Left forelimb (tissue), 1 donor: Measurements from ENCODE around the gene STK17B.
"Not testable (repeated sequence)": the region's sequence is repeated elsewhere in the genome, so short reads cannot be mapped to it uniquely, and the experiment has no call there.

Experiments
- DNase-seq: peaks from one replicate; pipeline ENCODE4 v3.0.0-alpha.2; 2018; ENCODE audit warnings: low spot score

The STK17B gene

DNA sequence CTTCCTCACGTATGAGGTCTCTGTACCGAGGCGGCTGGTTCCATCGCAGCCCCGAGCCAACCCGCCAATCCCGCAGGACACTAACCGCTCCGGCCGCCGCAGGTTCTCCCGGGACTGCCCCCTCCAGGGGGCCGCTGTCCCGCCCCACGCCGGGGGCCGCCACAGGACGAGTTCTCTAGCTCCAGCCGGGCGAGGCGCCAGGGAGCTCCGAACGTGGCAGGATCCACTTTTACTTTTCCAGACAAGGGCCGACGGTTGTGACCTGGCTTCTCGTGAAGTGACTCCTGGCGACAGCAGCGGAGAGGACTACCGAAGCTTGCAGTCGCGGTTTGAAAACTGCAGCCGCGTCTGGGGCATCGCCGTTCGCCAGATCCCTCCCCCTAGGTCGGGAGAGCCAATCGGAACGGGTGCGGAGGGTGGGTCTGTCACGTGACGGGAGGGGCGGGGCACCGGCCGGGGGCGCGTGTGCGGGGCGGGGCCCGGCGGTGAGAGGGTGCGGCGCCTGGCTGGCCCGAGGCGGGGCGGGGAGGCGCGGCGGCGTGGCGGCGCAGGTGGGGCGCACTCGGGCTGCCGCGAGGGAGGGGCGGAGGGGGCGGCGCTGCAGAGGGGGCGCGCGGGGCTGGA, at the start of gene STK17B:
STK17B (minus strand) TSS at position 331 of the 624 bp plus-strand sequence. CDS start 8,195 bp downstream, outside the sequence.
- DNase-seq: peak; percentile 94

GRCh38 chr2:196220671-196221070, 49.3 kb upstream of the STK17B start:
- no peak for DNase-seq

GRCh38 chr2:196219671-196220070, 48.3 kb upstream of the STK17B start:
- DNase-seq: no peak

GRCh38 chr2:196218106-196218505, 46.7 kb upstream of the STK17B start:
- no peak for DNase-seq

DNA sequence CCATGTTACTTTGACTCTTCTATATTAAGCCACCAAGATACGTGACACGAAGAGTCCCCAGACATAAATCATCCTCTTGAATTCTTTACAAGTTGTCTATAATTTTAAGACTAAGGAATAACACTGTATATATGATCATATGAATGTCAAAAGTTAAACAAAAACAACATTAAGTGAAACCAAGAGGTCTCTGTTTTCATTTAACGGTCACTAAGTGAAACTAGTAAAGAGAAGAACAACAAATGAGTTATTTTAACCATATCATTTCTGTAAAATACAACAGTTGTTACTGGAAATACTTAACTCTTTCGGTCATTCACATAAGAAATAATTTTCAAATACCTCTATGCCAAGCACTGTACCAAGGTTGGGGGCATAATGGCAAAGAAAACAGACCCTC, 45.7 kb upstream of the STK17B start:
- DNase-seq: no peak

- DNase-seq: no peak
These were observed 44.0 kb upstream of the STK17B start for GRCh38 chr2:196215376-196215775.

DNA sequence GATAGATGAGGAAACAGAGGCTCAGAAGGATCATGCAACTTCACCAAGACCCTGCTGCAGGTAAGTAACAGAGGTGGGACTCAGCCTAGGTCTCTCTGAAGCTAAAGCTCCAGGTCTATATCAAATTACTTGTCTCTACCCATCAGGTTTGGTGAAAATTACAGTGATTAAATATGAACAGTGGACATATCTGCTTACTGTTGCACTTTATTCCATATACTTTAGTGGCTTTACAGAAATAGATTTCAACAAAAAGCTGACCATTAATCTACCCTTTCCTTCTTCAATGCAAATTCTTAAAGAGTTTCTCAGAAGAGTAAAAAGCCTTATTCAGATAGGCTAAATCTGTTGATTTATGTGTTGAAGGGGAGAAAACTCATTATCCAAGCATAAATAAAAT, 42.8 kb upstream of the STK17B start:
- DNase-seq: no peak

DNA sequence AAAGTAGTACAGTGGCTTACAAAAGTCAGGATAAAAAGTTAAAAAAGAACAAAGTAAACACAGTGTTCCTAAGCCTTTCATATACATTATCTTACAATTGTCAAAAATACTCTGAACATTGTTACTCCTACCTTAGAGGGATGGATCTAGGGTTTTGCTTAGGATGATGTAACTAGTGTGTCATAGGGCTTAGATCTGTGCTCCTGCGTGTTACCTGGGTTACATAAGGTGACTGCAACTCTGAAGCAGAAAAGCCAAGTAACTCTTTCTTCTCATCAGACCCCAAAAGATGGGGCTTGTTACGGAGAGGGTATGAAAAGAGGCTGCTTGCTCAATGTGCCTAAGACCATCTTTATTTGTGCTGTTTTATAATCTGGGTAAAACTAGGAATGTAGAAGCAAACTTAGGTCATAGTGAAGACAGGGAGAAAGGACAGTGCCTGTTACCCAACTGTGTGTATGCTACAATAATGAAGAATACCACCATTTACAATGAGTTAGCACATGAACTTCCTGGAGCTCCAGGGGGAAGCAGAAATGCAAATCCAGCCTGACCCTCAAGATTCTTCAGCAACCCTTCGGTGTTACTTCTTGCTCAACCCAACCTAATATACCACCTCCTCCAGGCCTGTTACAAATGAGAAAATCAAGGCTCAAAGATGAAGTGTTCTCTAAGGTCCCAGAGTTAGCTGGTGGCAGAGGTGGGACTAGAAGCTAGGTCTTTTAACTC, 42.0 kb upstream of the STK17B start:
- DNase-seq: no peak

GRCh38 chr2:196208915-196209314, 37.5 kb upstream of the STK17B start:
- no peak for DNase-seq

DNA sequence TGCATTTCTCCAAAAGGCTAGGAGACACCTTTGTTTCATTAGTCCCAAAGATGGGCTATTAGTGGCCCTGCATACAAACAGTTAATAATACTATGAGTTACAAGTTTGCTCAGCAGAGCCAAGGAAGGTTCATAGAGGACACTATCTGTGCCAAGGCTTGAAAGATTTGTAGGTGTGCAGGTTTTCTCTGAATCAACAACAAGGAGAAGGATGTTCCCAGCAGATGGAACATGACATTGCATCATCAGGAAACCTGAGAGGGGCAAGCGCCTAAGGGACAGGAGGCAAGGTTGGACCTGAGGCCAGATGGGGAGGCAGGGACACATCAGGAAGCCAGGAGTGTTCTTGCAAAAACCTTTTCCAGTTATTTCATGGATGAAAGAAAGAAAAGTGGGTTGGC, 35.4 kb upstream of the STK17B start:
- no peak for DNase-seq

GRCh38 chr2:196205881-196206435, 34.6 kb upstream of the STK17B start:
- DNase-seq: no peak

DNA sequence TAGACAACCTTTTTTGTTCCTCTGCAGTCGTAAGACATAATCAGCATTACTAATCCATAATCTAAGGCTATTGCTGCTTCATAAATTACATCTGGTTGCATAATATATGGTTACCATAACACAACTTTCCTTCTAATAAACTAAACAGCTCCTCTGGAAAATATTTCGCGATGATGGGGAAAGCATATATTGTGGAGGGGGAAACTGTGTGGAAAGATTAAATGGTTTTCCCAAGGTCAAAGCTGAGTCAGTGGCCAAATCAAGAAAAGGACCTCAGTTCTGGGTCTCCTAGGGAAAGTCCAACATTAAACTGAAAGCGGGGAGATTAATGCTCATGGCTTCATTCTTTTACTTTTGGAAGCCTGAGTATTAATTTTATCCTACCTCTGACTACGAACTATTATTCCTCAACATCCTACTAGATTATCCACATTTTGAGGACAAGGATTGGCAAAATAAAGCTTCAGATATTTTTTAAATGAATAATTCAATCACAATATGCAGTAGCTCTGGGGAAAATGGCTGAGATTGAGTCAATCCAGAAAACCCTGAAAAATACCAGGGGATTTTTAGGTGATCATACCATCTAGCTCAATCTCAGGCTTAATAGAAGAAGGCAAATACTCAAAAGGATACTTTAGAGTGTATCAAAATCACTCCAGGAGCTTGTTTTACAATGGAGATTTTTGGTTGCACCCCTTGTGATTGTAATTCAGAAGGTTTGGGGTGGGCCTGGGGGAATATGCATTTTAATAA, 33.8 kb upstream of the STK17B start:
- DNase-seq: no peak

- DNase-seq: no peak
These were observed 30.0 kb upstream of the STK17B start for GRCh38 chr2:196201229-196202009.

GRCh38 chr2:196200557-196200956, 29.2 kb upstream of the STK17B start:
- DNase-seq: no peak

DNA sequence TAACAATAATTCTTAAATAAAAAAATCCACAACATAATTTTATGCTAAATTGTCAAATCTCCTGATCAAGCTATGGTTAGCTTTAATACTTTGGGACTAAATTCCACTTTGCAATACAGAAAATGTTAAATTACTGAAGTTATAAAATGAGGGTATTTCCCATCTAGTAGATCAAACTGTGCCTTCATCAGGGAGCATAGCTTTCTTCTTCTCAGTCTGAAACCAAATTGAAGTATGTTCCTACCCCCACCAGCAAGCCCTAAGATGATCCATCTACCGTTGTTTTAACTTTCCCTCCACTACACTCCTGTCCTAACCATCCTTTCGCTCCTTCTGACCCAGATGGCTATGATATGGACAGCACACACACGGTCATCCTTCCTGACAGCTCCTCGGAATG, 24.4 kb upstream of the STK17B start:
- no peak for DNase-seq

GRCh38 chr2:196195302-196195701, 23.9 kb upstream of the STK17B start:
- DNase-seq: no peak

GRCh38 chr2:196191541-196191940, 20.2 kb upstream of the STK17B start:
- DNase-seq: no peak

DNA sequence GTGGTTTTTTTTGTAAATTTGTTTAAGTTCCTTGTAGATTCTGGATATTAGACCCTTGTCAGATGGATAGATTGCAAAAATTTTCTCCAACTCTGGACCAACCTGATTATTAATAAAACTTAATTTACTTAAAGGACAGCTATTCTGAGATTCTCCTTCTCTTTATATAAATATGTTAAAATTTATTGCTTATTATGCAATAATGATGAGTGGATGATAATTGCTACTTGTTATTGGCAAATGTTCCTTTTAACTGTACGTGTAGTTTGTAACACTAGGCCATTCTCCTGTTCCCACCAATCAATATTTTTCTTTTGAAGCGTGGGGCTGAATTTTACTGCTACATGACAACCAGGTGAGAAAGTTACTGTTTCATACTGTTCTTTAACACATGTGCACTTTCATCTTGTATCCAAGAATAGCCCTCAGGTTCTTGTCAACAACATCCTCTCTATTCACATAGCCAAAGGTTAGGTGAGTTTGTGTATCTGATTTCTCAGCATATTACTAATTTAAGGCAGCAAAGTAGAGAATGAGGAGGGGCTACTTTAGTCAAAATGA, 16.6 kb upstream of the STK17B start:
- no peak for DNase-seq

DNA sequence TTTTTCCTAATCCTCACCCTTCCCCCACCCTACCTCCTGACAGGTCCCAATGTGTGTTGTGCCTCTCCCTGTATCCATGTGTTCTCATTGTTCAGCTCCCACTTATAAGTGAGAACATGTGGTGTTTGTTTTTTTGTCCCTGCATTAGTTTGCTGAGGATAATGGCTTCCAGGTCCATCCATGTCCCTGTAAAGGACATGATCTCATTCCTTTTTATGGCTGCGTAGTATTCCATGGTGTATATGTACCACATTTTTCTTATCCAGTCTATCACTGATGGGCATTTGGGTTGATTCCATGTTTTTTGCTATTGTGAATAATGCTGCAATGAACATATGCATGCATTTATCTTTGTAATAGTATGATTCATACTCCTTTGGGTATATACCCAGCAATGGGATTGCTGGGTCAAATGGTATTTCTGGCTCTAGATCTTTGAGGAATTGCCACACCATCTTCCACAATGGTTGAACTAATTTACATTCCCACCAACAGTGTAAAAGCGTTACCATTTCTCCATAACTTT, 15.9 kb upstream of the STK17B start:
- not testable (repeated sequence) for DNase-seq

DNA sequence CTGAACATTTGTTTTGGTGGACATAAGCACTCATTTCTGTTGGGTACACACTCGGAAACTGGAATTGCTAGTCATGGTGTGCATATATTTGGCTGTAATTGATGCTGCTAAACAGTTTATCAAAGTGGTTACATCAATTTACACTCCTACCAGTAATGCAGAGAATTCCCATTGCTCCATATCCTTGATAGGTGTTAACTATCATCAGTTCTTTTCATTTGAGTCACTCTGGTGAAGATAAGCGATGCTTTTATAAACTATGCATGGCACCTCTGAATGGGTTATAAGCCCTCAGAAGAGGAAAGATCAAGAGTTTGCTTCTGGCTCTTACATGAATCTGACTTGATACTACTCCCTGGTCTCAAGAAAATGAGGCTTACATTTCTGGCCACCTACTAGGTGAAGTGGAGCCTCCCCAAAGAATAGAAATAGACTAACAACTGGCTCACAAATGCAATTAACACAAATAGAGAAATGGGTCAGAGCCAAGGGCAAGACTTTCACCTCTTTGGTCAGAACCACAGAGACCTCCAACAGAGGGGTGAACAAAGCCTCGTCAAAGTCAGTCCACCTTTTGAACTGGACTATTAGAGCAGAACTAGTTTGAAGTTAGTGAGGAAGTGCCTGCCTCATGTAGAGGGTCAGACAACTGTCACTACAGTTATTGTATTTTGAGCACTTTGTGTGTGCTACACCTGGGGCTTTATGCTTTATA, 15.0 kb upstream of the STK17B start:
- DNase-seq: no peak

- no peak for DNase-seq
These were observed 13.5 kb upstream of the STK17B start for GRCh38 chr2:196184921-196185320.
